Breast epithelium (tissue), 4 donors: ENCODE measurements around the gene NRF1. TPM values are rescaled to one million over a fixed set of nuclear protein-coding genes. Genes with fewer than 3 reads are reported as not detected.
"Not testable (repeated sequence)": the region's sequence is repeated elsewhere in the genome, so short reads cannot be mapped to it uniquely, and the experiment has no call there.

Source experiments
- DNase-seq, 2 donors: peaks; one replicate each; pipeline ENCODE4 v3.0.0-alpha.2; 2019; ENCODE audit warnings: low spot score in 2 of 2
- H3K27ac ChIP-seq, 2 donors: fragments of 200-600 bp; sonication (generic) in 1 of 2; one replicate each; pipeline ENCODE4 v1.5.1; 2016 to 2019; ENCODE audit warnings: mild to moderate bottlenecking in 1 of 2
- H3K27me3 ChIP-seq, 2 donors: fragments of 200-600 bp; sonication (generic) in 1 of 2; one replicate each; pipeline versions ENCODE4 v1.5.1 to v1.6.0; 2017 to 2019; ENCODE audit warnings: control low read depth in 1 of 2, mild to moderate bottlenecking in 1 of 2
- H3K36me3 ChIP-seq: fragments of 200-600 bp; one replicate; pipeline ENCODE4 v1.5.1; 2019
- H3K4me1 ChIP-seq, 2 donors: fragments of 200-600 bp; sonication (generic); one replicate each; pipeline ENCODE4 v1.5.1; 2016 to 2019; ENCODE audit warnings: control low read depth in 1 of 2
- H3K4me3 ChIP-seq, 3 donors: fragments of 200-600 bp; sonication (generic); 1 replicate in 2 of 3; 2 replicates in 1 of 3; pipeline ENCODE4 v1.5.1; 2016 to 2019; ENCODE audit warnings: mild to moderate bottlenecking in 3 of 3, moderate library complexity in 2 of 3
- H3K9me3 ChIP-seq, 2 donors: fragments of 200-600 bp; sonication (generic) in 1 of 2; one replicate each; pipeline ENCODE4 v1.5.1; 2016 to 2019; ENCODE audit warnings: control low read depth in 1 of 2
- CTCF ChIP-seq, 3 donors: fragments of 450-650 bp; IDR thresholded peaks; one replicate each; pipeline ENCODE4 v1.5.1; 2016 to 2017; ENCODE audit warnings: antibody characterized with exemption in 3 of 3, mild to moderate bottlenecking in 3 of 3, moderate library complexity in 3 of 3
- POLR2A ChIP-seq: fragments of 450-650 bp; IDR thresholded peaks from one replicate; pipeline ENCODE4 v1.6.1; 2016; ENCODE audit warnings: antibody characterized with exemption, mild to moderate bottlenecking, moderate library complexity
- POLR2AphosphoS5 ChIP-seq, 3 donors: sonication (generic); formaldehyde crosslinking; IDR thresholded peaks; one replicate each; pipeline ENCODE4 v1.6.1; 2017; ENCODE audit warnings: antibody characterized with exemption in 3 of 3
- intact Hi-C: fragments of 100-400 bp; cut with DNase I; formaldehyde crosslinking; loops from one replicate; pipeline ENCODE4 v1.15.1; 2023; ENCODE audit warnings: low total_unique reads
- total RNA-seq, 3 donors: library from RNA; depleted of rRNA; stranded (reverse); fragments of >200 nt; gene quantifications; one replicate each; pipeline ENCODE4 v1.1.0, GENCODE V29; 2016

The NRF1 gene
- total RNA-seq, 3 donors from 2014 or later = 24.5 to 29.2 (median 27.2) TPM

GRCh38 chr7:129576138-129576537, 35.4 kb upstream of the NRF1 start:
- no peak for DNase-seq
- Histone ChIP-seq H3K27me3 (no peaks in the 10 kb centered on the region), H3K27ac (no peak overlapping the region), H3K36me3 (no peaks in the 10 kb centered on the region), H3K4me3 (no peak overlapping the region), H3K4me1 (no peaks in the 10 kb centered on the region), H3K9me3 (peaks cover 14 to 16% of the 10 kb centered on the region in 2 donors)
- intact Hi-C loops = no loop called here
- no peak for TF ChIP-seq CTCF (IDR thresholded peaks at IDR 0.05)
- no peak for TF ChIP-seq POLR2AphosphoS5 (IDR thresholded peaks at IDR 0.05)

GRCh38 chr7:129578829-129579228, 32.7 kb upstream of the NRF1 start:
- Histone ChIP-seq H3K27ac (no peak overlapping the region), H3K27me3 (no peaks in the 10 kb centered on the region), H3K9me3 (peaks cover 14 to 16% of the 10 kb centered on the region in 2 donors), H3K36me3 (no peaks in the 10 kb centered on the region), H3K4me3 (no peak overlapping the region), H3K4me1 (no peaks in the 10 kb centered on the region)
- DNase-seq = no peak
- intact Hi-C loops = no loop called here
- TF ChIP-seq POLR2AphosphoS5 (IDR thresholded peaks at IDR 0.05) (no peak), POLR2A (no peak), CTCF (IDR thresholded peaks at IDR 0.05) (no peak)

GRCh38 chr7:129586179-129586578, 25.3 kb upstream of the NRF1 start:
- H3K4me3 ChIP-seq, H3K27ac ChIP-seq, H3K36me3 ChIP-seq, DNase-seq, intact Hi-C loops, H3K4me1 ChIP-seq, H3K27me3 ChIP-seq: not testable (repeated sequence)
- peaks cover 30 to 36% of the 10 kb centered on the region in 2 donors for H3K9me3 ChIP-seq

GRCh38 chr7:129588268-129588667, 23.3 kb upstream of the NRF1 start:
- no peaks in the 10 kb centered on the region for H3K36me3 ChIP-seq
- intact Hi-C loops = no loop called here
- H3K27me3 ChIP-seq = no peaks in the 10 kb centered on the region
- H3K4me1 ChIP-seq = no peaks in the 10 kb centered on the region
- H3K9me3 ChIP-seq = peaks cover 30 to 36% of the 10 kb centered on the region in 2 donors
- no peak overlapping the region for H3K4me3 ChIP-seq
- no peak for DNase-seq
- TF ChIP-seq CTCF (IDR thresholded peaks at IDR 0.05) (no peak), POLR2AphosphoS5 (IDR thresholded peaks at IDR 0.05) (no peak), POLR2A (no peak)
- no peak overlapping the region for H3K27ac ChIP-seq

GRCh38 chr7:129591868-129592267, 19.7 kb upstream of the NRF1 start:
- Histone ChIP-seq H3K4me3 (no peak overlapping the region), H3K36me3 (no peaks in the 10 kb centered on the region), H3K9me3 (peaks cover 11 to 12% of the 10 kb centered on the region in 2 donors), H3K27me3 (no peaks in the 10 kb centered on the region), H3K4me1 (no peaks in the 10 kb centered on the region), H3K27ac (no peak overlapping the region)
- TF ChIP-seq CTCF (IDR thresholded peaks at IDR 0.05) (no peak), POLR2AphosphoS5 (IDR thresholded peaks at IDR 0.05) (no peak), POLR2A (no peak)
- intact Hi-C loops = no loop called here
- no peak for DNase-seq

- H3K4me3 ChIP-seq, H3K4me1 ChIP-seq, DNase-seq, H3K9me3 ChIP-seq, H3K27ac ChIP-seq, H3K36me3 ChIP-seq, intact Hi-C loops, H3K27me3 ChIP-seq: not testable (repeated sequence)
These were observed 15.1 kb upstream of the NRF1 start for GRCh38 chr7:129596386-129596785.
